ENCODE results near the gene SART3.
"Not testable (repeated sequence)": the region's sequence is repeated elsewhere in the genome, so short reads cannot be mapped to it uniquely, and the experiment has no call there.

The SART3 gene

DNA sequence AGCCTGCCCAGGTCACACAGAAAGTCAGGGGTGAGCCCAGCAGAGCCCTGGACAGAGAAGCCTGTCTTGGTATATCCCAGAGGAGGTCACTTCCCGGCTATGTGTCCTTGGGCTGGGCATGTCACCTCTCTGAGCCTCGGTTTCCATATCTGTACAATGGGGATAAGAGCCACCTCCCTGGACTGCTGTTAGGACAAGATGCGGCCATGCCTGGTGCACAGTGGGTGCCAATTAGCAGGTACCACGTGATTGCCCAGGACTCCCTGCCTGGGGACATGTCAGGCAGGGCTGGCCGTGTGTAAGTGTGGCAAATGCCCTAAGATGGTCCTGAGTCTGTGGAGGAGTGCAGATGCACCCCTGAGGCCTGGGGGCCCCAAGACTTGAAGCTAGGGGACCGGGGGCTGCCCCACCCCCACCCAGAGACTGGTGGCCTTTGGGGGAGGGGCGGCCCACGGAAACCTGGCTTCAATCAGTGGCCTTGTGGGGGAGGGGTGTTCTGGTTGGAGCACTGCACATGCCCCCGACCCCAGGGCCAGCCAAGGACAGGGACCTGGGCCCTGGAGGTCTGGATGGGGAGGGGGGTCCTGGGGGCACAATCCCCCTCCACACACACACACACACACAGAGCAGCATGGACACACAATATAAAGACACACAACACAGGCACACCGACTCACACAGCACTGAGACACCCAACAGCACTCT, 36.0 kb upstream of the SART3 start:
- DNase-seq: no peak

- DNase-seq: no peak
These were observed 35.0 kb upstream of the SART3 start for GRCh38 chr12:108595711-108596647.

- no peak for DNase-seq
These were observed 34.2 kb upstream of the SART3 start for GRCh38 chr12:108594960-108595710.

GRCh38 chr12:108594323-108594903, 33.4 kb upstream of the SART3 start:
- DNase-seq: no peak

- no peak for DNase-seq
These were observed 31.3 kb upstream of the SART3 start for GRCh38 chr12:108592033-108592909.

- DNase-seq: no peak
These were observed 30.5 kb upstream of the SART3 start for GRCh38 chr12:108591267-108591980.

GRCh38 chr12:108590463-108590862, 29.5 kb upstream of the SART3 start:
- not testable (repeated sequence) for DNase-seq

GRCh38 chr12:108589840-108590229, 28.9 kb upstream of the SART3 start:
- no peak for DNase-seq

GRCh38 chr12:108589028-108589839, 28.3 kb upstream of the SART3 start:
- no peak for DNase-seq

DNA sequence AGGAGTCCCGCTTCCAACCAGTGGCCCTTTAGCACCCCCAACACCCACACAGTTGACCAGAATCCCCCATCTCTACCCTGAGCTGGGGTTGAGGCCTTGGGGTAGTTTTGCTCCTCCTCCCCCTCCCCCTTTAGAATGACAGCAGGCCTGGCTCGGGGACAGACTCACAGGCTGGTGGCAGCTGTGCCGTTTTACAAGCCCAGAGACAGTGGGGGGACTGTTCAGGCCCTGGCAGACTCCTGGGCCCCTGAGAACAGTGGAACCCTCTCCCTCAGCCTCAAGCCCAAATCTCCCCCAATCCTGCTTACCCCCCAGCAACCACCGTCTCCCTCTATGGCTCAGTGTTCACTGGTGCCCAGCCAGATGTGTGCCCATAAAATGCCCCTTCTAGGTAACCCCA, 26.9 kb upstream of the SART3 start:
- no peak for DNase-seq

DNA sequence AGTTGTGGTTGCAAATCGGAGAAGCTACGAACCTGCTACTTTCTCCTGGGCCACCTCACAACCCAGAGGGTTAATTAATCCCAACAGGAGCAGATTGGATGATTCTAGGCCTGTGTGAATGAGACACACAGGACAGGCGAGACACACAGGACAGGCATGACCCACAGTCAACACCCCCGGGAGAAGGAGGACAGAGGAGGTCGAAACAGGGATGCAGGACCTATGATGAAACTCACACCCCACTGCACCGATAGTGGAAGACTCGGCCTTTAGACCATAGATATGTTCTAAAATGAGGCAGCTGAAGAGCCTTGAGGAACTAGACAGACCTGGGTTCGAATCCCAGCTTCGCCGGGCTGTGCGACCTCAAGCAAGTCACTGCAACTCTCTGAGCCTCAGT, 25.3 kb upstream of the SART3 start:
- no peak for DNase-seq

GRCh38 chr12:108585864-108586263, 24.9 kb upstream of the SART3 start:
- no peak for DNase-seq

DNA sequence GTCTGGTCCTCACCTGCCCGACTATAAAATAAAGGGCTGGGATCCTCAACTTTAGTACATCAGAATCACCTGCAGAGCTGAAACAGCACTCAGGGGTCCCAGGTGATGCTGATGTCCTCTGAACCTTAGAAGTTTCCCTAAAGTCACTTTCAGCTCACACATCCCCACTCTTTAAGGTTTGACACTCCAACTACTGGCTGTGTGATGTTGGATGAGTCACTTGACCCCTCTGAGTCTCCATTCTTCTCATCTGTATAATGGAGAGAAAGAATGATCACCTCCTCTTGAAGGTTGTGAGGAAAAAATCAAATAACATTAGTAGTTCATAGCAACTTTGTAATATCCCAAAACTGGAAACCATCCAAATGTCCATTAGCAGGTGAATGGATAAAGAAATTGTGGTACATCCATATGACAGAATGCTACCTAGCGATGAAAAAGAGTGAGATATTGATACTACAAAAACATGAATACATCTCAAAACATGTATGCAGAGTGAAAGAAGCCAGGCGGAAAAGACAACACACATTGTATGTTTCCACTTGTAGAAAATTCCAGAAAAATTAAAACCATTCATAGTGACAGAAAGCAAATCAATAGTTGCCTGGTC, 23.6 kb upstream of the SART3 start:
- no peak for DNase-seq

- DNase-seq: no peak
These were observed 23.0 kb upstream of the SART3 start for GRCh38 chr12:108583991-108584390.

GRCh38 chr12:108582978-108583770, 22.2 kb upstream of the SART3 start:
- no peak for DNase-seq

- DNase-seq: no peak
These were observed 21.5 kb upstream of the SART3 start for GRCh38 chr12:108582509-108582908.

DNA sequence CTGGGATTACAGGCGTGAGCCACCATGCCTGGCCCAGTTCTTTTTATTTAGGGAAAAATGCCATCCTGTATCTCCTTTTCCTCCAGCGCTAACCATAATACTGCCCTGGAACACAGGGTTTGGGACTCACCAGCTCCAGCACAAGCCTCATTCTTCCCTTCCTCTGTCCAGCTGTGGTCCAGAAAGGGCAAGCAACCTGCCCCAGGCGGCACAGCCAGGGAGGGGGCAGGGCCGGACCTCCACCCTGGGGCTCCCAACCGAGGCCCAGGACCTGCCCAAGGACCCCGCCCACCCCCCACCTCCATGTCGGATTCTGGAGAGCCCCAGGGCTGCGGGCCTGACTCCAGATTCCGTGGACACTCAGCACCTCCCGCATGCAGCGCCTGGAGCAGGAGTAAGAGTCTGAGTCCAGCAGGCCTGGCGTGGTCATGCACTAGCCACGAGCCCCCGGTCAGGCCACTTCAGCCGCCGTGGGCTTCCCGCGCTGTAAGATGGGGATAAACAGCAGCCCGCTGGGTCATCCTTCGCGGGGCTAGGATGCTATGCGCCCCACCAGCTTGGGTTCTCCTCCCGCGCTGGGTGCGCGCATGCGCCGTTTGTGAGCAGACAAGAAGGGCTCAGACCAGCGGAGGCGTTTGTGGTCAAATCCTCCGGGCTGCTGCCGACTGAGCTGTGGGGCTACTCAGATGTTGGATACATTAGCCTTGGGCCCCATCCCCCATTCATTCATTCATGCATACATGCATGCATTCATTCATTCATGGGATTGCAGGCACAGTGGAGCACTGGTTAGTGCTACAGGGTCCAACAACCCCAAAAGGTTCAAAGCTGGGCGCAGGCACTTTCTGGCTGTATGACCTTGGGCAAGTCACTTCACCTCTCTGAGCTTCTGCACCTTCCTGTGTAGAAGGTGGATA, 20.6 kb upstream of the SART3 start:
- no peak for DNase-seq

GRCh38 chr12:108580531-108580930, 19.6 kb upstream of the SART3 start:
- DNase-seq: no peak
